ENCODE data around the gene ANLN. TPM values are rescaled to one million over a fixed set of nuclear protein-coding genes. Genes with fewer than 3 reads are reported as not detected.
"Not testable (repeated sequence)": the region's sequence is repeated elsewhere in the genome, so short reads cannot be mapped to it uniquely, and the experiment has no call there.

ANLN gene
- total RNA-seq, 2 donors from 2014 or later: 2.4 to 9.0 TPM

- H3K4me3 ChIP-seq: no peak overlapping the region
- TF ChIP-seq CTCF (IDR thresholded peaks at IDR 0.05): no peak
- DNase-seq (ENCODE audit: low spot score): no peak
Measured at GRCh38 chr7:36478745-36479144, 89.1 kb downstream of the ANLN start.

GRCh38 chr7:36483853-36484252, 94.2 kb downstream of the ANLN start:
- not testable (repeated sequence) for H3K4me1 ChIP-seq; H3K27me3 ChIP-seq; H3K4me3 ChIP-seq; H3K36me3 ChIP-seq; H3K9me3 ChIP-seq; DNase-seq (ENCODE audit: low spot score); H3K27ac ChIP-seq

More at GRCh38 chr7:36478745-36479144, 89.1 kb downstream of the ANLN start:
- H3K9me3 ChIP-seq: no peaks in the 10 kb centered on the region
- no peaks in the 10 kb centered on the region for H3K36me3 ChIP-seq
- H3K27ac ChIP-seq: no peak overlapping the region
- no peaks in the 10 kb centered on the region for H3K27me3 ChIP-seq
- no peaks in the 10 kb centered on the region for H3K4me1 ChIP-seq

GRCh38 chr7:36484265-36484664, 94.6 kb downstream of the ANLN start:
- H3K4me1 ChIP-seq: no peaks in the 10 kb centered on the region
- H3K27me3 ChIP-seq: no peaks in the 10 kb centered on the region
- no peak overlapping the region for H3K4me3 ChIP-seq
- no peak for TF ChIP-seq CTCF (IDR thresholded peaks at IDR 0.05)
- no peaks in the 10 kb centered on the region for H3K36me3 ChIP-seq
- no peaks in the 10 kb centered on the region for H3K9me3 ChIP-seq
- no peak for DNase-seq (ENCODE audit: low spot score)
- no peak overlapping the region for H3K27ac ChIP-seq

GRCh38 chr7:36486336-36486735, 96.7 kb downstream of the ANLN start:
- H3K27ac ChIP-seq: no peak overlapping the region
- no peaks in the 10 kb centered on the region for H3K4me1 ChIP-seq
- no peak for DNase-seq (ENCODE audit: low spot score)
- H3K4me3 ChIP-seq: no peak overlapping the region
- no peak for TF ChIP-seq CTCF (IDR thresholded peaks at IDR 0.05)
- no peaks in the 10 kb centered on the region for H3K27me3 ChIP-seq
- no peaks in the 10 kb centered on the region for H3K36me3 ChIP-seq
- no peaks in the 10 kb centered on the region for H3K9me3 ChIP-seq

GRCh38 chr7:36487756-36488336, 98.2 kb downstream of the ANLN start:
- Histone ChIP-seq H3K27me3 (no peaks in the 10 kb centered on the region), H3K9me3 (no peaks in the 10 kb centered on the region), H3K4me1 (no peaks in the 10 kb centered on the region), H3K27ac (no peak overlapping the region), H3K36me3 (no peaks in the 10 kb centered on the region), H3K4me3 (no peak overlapping the region)
- peak; percentile 18 to 72 for TF ChIP-seq CTCF (IDR thresholded peaks at IDR 0.05)
- DNase-seq (ENCODE audit: low spot score): no peak

- H3K27me3 ChIP-seq; H3K4me3 ChIP-seq; H3K27ac ChIP-seq; H3K4me1 ChIP-seq; H3K9me3 ChIP-seq; DNase-seq (ENCODE audit: low spot score); H3K36me3 ChIP-seq: not testable (repeated sequence)
Measured at GRCh38 chr7:36488672-36489071, 99.0 kb downstream of the ANLN start.

- no peak overlapping the region for H3K27ac ChIP-seq
- no peak for DNase-seq (ENCODE audit: low spot score)
- TF ChIP-seq CTCF (IDR thresholded peaks at IDR 0.05): no peak
- no peaks in the 10 kb centered on the region for H3K36me3 ChIP-seq
- H3K4me3 ChIP-seq: no peak overlapping the region
- no peaks in the 10 kb centered on the region for H3K4me1 ChIP-seq
- H3K27me3 ChIP-seq: no peaks in the 10 kb centered on the region
- H3K9me3 ChIP-seq: no peaks in the 10 kb centered on the region
Measured at GRCh38 chr7:36490419-36490830, 100.8 kb downstream of the ANLN start.

Data from right atrium auricular region (tissue), 2 donors.